Measurements from ENCODE around the gene ZMIZ1.
A peak's percentile ranks its signal among the peaks of the same experiment; 100 is the strongest.

Gene ZMIZ1

GRCh38 chr10:79125092-79125491, 56.3 kb downstream of the ZMIZ1 start:
- DNase-seq, result no peak

- peak; percentile 65 to 77 (median 65) for DNase-seq
Measured at GRCh38 chr10:79126351-79127080, 57.8 kb downstream of the ZMIZ1 start.

DNA sequence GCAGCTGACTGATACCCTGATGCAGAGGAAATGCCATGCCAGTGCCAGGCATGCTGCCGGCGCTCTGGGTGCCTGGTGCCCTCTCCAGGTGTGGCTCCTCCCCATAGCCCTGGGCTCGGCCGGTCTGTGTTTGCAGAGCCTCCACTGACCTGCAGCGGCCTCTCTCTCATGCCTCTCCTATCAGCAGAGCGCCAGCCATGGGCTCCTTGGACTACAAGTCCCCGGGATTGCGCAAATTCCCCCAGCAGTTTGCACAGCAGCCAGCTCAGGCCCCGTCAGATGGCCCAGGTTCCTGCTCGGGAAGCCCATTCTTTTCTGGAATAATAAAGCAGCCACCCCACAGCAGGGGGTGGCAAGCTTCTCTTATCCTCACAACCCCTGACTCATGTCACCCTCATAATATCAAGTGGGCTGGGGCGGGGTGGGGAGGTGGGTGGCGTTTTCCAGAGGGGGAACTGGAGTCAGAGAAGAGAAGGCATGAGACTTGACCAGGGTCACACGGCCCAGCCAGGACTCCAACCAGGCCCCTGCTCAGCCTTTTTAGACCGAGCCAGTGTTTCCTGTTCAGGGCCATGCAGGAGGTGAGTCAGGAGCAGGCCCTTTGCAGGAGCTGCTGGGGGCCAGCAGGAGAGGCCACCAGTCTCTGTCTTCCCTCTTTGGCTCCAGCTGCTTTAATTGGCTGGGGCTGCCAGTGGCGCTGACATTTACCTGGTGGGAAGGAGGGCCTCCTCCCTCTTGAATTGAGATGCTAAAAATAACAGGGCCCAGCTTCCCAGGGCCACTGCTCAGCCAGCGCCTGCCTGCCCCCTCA, 58.6 kb downstream of the ZMIZ1 start:
- DNase-seq, result peak; percentile 97 to 99 (median 97)

DNA sequence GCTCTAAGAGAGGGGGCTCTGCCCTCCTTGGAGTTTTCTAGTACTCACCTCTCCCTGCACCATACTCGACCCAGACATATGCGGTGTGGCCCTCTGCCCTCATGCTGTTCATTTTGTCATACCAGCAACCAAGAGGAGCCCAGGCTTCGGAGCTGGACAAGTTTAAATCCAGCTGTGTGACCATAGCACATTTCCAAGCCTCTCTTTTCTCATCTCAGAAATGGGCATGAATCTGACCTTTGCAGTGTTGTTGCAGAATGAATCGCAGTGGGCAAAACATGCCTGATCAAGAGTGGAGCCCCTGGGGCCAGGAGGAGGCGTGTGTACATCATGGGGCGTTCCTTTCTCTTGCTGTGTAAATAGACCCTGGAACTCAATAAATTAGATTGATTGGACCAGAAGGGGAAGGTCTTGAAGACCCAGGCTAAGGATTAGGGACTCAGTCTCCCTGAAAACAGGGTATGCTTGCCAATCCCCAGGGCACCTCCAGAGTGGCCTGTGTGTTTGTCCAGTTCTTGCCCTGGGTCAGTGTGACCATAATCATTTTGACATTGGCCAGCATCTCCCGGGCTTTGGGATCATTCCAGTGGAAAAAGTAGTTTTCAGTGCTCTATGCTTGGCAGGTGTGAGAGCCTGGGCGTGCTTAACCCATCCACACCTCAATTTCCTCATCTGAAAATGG, 59.6 kb downstream of the ZMIZ1 start:
- no peak for DNase-seq

GRCh38 chr10:79128923-79129305, 60.1 kb downstream of the ZMIZ1 start:
- DNase-seq, result no peak

DNA sequence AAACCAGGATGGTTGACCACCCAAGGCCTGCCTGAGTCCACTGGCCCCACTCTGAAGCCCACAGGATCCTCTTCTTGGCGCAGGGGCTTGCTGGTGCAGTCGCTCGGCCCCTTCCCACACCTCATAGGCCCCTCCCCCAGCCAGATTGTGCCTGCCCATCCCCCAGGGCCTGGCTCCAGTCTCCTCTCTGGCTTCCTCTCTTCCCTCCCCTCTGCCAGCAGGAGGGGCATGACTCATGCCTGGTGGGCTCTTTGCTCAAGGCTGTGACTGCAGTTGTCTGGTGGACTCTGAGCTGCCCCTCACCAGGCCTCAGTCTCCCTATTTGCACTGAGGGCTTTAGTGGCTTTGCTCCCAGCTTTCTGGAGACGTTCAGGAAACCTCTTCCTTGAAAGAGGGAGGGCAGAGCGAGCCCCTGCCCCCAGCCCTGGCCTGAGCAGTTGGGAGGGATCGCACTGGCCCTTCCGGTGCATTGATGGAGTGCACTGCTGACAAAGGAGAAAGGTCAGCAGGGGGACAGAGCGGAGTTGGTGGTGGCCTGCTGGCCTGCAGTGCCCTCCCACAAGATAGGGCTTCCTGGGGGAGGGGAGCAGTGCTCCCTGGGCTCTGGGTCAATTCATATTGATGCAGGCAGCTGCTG, 60.7 kb downstream of the ZMIZ1 start:
- peak in 2 of 3 donors; percentile 30 to 58 for DNase-seq

DNA sequence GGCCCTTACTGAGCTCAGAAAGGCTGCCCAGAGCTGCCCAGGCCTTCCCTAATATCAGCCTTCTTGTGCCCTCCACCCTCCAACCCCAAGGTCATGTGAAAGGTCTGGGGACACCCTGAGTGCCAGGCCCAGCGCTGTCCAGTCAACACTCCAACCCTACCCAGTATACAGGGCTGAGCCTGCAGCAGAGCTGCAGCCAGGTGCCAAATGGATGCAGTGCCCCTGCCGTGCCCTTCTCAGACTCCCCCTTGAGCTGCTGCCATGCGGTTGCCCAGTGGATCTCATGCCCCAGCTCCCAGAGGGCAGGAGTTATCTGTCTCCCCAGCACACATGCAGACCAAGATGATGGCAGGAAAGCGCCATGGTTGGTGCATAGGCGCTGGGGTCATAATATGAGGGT, 61.5 kb downstream of the ZMIZ1 start:
- no peak for DNase-seq

GRCh38 chr10:79130846-79131245, 62.1 kb downstream of the ZMIZ1 start:
- no peak for DNase-seq

DNA sequence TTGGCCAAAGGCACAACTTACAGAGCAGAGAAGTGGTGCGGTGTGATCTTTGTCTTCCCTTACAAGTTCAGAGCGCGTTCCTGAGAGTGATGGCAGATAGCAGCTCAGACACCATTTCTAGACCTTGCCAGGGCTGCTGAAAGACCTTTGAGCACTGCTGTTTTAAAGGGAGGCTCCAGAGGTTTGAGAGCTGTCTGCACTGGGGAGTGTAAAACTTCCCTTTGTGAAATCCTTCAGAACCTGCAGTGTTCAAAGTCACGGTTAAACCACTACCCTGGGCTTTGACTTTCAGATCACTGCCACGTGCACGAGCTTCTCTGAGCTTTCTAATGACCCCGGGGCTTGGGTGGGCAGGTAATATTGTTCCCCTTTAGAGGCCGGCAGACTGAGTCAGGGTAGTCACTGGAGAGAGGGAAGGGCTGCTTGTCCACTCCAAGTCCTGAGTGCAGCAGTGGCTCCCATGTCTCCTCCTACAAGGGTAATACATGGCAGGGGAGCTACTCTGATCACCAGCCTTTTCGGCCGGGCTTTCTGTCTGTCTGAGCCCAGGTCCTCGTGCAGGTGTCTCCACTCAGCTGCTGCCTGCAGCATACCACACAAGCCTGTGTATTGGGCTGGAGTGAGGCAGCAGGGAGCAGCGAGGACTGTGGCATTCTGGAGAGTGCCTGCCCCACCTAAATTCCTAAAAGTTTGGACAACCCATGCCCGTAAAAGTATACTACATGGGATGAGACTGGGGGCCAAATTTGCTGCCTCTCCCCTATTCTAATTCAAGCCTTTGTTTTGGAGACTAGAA, 63.3 kb downstream of the ZMIZ1 start:
- DNase-seq, result no peak

- DNase-seq, result peak in 2 of 3 donors; percentile 11 to 37
Measured at GRCh38 chr10:79132681-79133381, 64.1 kb downstream of the ZMIZ1 start.

DNA sequence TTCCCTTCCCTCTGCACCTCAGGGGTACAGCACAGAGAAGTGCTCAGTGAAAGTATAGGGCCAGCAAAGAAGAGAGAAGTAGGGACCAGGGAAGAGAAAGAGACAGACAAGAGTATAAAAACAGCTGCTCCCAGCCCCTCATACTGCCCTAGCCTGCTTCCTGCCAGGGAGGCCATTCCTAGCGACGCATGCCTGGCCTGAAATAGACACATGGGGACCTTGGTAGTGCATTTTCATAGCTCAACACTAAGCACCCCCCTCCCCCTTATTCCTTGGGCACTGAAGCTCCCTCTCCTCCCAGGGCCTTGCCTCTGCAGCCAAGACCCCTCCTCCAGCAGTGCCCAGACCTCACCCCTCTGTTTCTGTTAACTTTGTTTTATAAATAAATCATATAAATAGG, 64.7 kb downstream of the ZMIZ1 start:
- DNase-seq, result no peak

- no peak for DNase-seq
Measured at GRCh38 chr10:79135790-79136189, 67.0 kb downstream of the ZMIZ1 start.

- DNase-seq, result peak; percentile 34 to 53 (median 40)
Measured at GRCh38 chr10:79136236-79137005, 67.7 kb downstream of the ZMIZ1 start.

DNA sequence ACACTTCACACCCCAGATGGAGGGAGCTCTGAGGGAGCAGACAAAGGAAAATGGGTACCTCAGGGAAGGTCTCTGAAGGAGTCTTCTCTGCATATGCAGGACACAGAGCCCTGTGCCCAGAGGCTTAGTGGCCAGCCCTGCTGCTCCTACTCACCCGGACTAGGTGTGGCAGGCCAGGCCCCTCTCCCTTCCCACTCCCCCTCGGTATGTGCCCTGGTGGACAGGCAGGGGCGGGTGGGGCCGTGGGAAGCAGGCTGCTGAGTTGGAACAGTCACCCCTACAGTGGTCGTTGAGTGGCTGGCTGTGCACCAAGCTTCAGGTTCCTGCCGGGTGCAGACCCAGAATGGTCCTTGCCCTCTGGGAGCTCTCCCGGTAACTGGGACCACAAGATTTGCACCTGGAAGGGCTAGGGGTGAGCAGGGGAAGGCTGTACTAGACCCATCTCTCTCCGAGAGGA, 68.6 kb downstream of the ZMIZ1 start:
- no peak for DNase-seq

DNA sequence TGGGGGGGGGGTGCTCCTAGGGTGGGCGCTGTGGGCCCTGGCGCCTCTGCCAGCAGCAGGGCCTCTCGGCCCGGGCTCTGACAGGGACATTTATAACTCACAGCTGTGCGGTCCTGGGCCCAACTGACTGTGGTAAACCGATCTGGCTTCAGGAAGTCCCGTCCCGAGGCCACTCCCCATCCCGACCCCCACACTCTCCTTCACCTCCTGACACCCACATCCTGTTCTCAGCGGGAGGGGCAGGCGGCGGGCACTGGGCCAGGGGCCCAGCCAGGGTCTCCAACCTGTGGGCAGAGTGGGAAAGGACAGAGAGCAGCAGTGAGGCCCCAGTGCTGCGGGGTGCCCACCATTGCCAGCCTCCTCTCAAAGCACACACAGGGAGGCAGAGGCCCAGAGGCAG, 69.1 kb downstream of the ZMIZ1 start:
- peak; percentile 43 to 55 (median 45) for DNase-seq

DNA sequence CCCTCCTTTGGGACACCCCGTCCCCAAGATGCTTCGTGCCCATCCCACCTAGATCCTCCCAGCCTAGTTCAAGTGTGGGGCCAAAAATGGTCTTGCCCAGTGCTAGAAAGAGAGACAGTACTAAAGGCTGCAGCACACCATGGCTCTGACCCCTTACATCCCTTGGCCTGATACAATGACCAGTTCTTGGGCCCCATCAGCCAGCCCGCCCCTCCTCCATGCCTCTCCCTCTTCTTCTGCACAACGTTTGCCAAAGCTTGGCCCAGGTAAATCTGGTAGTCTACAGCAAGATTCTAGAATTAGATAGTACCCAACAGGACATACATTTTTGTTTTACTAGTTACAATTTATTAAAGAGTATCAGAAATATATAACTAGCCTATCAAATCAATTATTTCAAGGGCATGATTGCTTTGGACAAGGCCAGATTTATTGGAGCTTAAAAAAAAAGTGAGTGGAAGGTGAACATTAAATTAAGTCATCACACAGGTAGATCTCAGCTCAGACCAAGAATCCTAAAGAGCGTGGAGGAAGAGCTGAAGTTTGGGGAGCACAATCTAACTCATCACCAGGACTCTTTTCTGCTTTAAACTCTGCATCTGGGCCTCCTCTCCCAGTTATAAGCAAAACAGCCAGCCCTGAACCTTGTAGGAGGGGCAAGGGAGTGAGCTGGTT, 69.8 kb downstream of the ZMIZ1 start:
- no peak for DNase-seq

DNA sequence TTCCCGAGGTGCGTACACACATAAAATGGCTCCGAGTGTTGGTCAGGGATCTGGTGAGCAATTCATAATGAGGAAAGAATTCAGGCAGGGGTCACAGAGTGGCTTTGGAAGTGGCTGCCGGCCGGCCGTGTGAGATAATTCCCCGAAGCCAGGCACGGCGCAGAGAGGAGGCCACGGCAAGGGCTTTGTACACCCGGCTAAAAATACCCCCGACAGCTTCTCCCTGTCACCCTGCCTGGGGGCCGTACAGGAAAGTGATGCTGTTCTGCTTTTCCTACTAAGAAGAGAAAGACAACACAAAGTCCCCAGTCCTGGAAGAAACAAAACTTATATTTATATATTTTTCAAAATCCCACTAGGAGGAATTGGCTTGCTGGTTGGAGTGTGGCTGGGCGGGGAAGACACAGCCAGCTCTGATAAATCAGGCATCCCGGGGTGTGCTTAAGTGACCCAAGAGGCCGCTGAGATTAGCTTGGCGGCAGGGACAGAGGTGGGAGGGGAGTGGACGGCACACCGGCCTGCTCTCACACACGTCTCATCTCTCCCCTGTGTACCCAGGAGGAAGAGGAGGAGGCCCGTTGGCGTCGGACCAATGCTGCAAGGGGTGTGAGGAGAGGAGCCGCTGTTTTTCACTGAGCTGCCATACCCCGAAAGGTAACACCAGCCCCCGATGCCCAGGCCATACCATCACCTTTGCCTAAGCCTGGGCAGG, 70.5 kb downstream of the ZMIZ1 start:
- DNase-seq, result peak; percentile 62 to 82 (median 72)

DNA sequence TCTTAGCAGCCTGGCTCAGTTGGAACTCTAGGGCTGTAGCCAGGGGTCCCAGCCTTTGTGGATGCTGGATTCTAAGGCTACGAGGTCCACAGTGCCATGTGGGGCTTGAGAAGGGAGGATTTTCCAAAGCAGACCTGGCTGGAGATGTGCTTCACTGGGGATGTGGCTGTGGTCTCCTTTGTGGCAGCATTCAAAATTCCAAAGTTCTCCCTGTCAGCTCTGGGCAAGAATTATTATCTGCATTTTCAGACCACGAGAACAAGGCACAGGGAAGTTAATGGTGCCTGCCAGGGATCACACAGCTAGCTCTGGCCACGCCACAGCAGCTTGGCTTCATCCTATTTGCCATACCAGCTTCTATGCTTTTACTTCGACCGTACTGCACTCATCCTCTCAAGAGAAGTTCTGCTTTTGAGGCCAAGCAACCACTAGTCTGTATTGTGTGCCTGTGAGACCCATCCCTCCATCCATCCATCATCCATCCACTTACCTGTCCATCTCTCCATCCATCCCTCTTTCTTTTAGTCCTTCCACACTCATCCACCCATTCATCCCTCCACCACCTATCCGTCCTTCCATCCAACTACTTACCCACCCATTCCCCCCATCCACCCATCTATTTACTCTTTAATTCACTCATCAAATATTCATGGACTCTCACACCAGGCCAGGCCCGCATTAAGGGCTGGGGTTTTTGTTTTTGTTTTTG, 71.5 kb downstream of the ZMIZ1 start:
- DNase-seq, result no peak

DNA sequence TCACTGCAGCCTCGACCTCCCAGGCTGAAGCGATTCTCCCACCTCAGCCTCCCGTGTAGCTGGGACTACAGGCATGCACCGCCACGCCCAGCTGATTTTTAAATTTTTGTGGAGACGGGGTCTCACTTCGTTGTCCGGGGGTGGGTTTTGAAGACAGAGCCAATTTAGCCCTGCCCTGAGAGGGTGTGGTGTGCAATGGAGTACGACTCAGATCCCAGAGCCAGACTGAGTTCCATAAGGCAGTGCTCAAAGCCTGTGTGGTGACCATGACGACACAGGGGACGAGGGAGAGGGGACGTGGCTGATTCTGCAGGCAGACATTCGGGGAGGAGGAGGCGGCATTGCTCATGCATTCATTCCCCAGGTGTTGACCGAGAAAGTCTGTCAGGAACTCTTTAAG, 72.1 kb downstream of the ZMIZ1 start:
- no peak for DNase-seq

Data from suppressor macrophage treated with lipopolysaccharide for 1 hour (primary cell).